Erythroblast (primary cell): ENCODE measurements around the gene ST7.

Experiments
- GATA1 ChIP-seq: IDR thresholded peaks from 2 replicates; pipeline ENCODE4 v1.6.1; 2011; ENCODE audit warnings: low read depth, mild to moderate bottlenecking, control low read depth, low read length, moderate library complexity
- POLR2A ChIP-seq: IDR thresholded peaks from 2 replicates; pipeline ENCODE4 v1.6.1; 2011; ENCODE audit warnings: mild to moderate bottlenecking, low read length

DNA sequence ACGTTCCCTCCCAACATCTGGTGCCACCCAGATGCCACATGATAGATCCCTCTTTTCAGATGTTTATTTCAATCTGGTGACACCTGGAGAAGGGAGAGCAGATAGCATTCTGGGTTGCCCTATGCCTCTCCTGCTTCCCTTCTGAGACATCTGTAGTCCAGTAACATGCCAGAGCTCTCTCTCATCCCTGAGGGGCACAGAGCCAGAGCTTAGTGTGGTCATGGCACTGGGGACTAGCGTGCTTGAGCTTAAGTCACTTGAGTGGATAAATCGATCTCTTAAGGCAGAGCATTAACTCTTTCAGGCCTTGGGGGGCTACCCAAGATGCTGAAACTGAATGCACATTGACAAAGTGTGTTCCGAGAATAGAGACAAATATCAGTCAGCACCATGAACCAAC lies 321.6 kb downstream of the ST7 start:
- TF ChIP-seq POLR2A (no peak), GATA1 (no peak)
